Activated naive CD4-positive, alpha-beta T cell treated with Interleukin-2 at 50 U/mL for 16 hours (primary cell): ENCODE data around the gene AKT3.

Source experiments
- DNase-seq: peaks from one replicate; pipeline ENCODE4 v3.0.0-alpha.2; 2020

Gene AKT3

GRCh38 chr1:243549108-243549507, 300.9 kb downstream of the AKT3 start:
- no peak for DNase-seq

DNA sequence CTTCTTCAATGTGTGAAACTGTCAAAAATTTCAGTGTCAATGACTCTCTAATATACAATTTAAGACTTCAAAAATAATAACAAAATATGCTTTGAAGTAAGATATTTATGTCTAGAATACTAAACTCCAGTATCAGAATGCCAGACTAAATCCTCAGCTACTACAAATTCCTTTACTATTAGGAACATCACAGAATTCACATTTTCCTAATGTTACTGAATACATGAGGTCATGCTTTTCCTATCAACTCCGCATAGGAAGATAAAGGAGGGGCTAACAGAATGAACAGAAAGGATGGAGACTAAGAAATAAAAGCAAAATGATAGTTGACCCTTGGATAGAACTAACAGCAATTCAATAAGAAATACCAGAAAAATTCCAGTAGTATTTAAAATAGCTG, 301.5 kb downstream of the AKT3 start:
- no peak for DNase-seq

DNA sequence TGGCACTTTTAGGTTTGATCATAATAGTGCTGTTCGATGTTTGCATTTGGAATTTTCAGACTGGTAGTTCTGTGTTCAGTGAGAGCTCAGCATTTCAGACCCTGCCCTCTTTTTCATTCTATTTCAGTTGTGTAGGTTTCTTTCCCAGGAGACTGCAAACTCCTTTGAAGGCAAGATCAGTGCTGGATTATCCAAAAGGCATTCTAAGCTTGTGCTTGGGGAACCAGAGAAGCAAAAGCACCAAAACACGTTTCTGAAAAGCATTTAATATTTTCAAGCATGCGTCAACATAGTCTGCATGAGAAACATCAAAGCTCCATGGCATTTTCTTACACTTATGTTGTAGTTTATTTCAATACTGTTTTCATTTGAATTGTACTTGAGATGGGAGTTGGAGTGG, 302.2 kb downstream of the AKT3 start:
- no peak for DNase-seq

- DNase-seq, result no peak
Measured at GRCh38 chr1:243546457-243546856, 303.6 kb downstream of the AKT3 start.

DNA sequence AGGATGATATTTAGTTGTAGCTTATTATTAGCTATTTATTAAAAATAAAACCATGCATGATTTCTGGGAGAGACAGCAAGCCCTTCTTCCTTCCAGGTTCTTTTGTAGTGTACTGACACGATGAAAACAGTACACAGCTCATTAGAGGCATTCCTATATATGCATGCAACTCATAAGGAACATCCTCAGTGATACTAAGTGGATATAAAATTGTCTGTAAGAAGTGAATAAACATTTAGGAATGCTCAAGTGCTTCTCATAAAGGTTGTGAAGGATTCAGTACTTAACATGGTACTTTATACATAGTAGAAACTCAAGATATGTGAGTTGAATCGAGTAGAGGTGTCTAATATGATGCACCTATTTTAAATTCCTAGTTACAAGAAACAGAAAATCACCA, 306.5 kb downstream of the AKT3 start:
- no peak for DNase-seq

DNA sequence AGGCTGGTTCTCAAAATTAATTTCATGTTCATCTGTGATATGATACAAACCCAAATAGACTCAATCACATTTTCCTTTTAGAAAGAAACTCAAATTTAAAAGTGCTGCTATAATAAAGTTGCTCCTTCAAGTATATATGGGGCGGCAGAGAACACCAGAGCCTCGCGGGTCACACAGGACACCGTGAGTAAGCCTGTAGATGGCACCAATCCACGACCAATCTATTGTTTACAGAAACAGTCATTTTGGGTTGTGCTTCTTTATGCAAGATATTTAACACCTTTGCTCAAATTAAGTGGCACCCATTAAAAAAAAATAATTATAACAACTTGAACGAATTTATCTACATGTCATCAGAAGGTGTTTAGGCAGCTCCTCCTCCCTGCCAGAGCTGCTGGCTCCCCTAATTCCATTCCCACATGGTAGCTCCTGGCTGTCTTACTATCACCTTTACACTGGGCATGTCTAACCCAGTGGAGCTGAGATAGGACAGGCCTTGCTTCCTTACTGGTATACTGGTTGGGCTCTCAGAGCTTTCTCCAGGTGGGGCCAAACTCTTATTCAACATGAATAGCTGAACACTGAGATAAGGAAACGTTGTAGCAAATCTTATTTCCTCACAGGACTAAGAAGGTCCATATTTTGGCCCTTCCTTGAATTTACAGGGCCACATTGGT, 307.2 kb downstream of the AKT3 start:
- DNase-seq, result no peak

DNA sequence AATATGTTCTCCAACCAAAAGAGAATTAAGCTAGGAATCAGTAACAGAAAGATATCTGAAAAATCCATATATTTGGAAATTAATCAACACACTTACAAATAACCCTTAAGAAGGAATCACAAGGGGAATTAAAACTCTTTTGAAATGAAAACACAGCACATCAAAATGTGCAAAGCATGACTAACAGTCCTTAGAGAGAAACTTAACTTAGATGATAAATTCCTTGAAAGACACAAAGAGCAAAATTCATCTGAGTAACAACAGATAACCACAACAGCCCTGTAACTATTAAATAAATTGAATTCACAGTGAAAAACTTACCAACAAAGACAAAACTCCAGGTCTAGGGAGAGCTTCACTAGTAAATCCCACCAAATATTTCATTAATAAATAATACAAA, 310.4 kb downstream of the AKT3 start:
- DNase-seq, result no peak

DNA sequence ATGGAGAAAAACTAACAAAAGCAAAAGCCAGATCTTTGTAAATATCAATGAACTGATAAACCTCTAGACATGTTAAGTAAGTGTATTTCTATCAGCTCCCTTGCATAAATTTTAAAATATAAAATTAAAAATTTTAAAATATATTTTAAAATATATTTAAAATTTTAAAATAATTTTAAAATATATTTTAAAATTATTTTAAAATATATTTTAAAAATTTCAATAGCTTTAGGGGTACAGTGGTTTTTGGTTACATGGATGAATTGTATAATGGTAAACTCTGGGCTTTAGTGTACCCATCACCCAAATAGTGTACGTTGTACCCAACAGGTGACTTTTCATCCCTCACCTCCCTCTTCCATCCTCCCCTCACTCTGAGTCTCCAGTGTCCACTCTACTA, 315.0 kb downstream of the AKT3 start:
- DNase-seq, result no peak

DNA sequence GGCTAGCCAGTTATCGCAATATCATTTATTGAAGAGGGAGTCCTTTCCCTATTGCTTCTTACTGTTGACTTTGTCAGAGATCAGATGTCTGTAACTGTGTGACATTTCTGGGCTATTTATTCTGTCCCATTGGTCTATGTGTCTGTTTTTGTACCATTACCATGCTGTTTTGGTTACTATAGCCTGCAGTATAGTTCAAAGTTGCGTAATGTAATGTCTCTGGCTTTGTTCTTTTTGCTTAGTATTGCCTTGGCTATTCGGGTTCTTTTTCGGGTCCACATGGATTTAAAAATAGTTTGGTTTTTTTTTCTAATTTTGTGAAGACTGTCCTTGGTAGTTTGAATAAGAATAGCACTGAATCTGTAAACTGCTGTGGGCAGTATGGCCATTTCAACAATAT, 320.5 kb downstream of the AKT3 start:
- DNase-seq, result no peak

GRCh38 chr1:243528459-243529121, 321.5 kb downstream of the AKT3 start:
- no peak for DNase-seq

GRCh38 chr1:243526180-243526579, 323.9 kb downstream of the AKT3 start:
- no peak for DNase-seq

DNA sequence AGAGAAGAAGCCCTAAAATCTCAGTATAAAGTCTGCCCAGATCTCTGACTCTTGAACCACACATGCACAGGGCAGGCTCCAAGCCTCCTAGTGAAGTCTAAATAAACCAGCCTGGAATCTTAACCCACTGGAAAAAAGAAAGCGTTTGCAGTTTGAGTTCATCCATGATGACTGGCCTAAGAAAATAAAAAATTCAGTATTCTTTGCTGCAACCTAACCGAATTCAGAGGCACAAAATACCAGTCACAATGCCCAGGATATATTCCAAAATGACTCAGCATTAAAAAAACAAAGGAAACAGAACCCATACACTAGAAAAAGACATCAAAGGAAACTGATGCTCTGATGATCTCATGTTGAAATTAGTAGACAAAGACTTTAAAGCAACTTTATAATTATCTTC, 325.0 kb downstream of the AKT3 start:
- DNase-seq, result no peak

GRCh38 chr1:243523766-243524165, 326.3 kb downstream of the AKT3 start:
- no peak for DNase-seq

GRCh38 chr1:243520831-243521230, 329.2 kb downstream of the AKT3 start:
- DNase-seq, result no peak

GRCh38 chr1:243514927-243515326, 335.1 kb downstream of the AKT3 start:
- DNase-seq, result no peak

- no peak for DNase-seq
Measured at GRCh38 chr1:243513726-243514491, 336.1 kb downstream of the AKT3 start.

- DNase-seq, result no peak
Measured at GRCh38 chr1:243510928-243511327, 339.1 kb downstream of the AKT3 start.

- DNase-seq, result no peak
Measured at GRCh38 chr1:243508943-243509342, 341.1 kb downstream of the AKT3 start.

GRCh38 chr1:243508303-243508713, 341.7 kb downstream of the AKT3 start:
- DNase-seq, result no peak

- DNase-seq, result no peak
Measured at GRCh38 chr1:243507672-243508302, 342.3 kb downstream of the AKT3 start.

GRCh38 chr1:243507001-243507671, 342.9 kb downstream of the AKT3 start:
- no peak for DNase-seq

DNA sequence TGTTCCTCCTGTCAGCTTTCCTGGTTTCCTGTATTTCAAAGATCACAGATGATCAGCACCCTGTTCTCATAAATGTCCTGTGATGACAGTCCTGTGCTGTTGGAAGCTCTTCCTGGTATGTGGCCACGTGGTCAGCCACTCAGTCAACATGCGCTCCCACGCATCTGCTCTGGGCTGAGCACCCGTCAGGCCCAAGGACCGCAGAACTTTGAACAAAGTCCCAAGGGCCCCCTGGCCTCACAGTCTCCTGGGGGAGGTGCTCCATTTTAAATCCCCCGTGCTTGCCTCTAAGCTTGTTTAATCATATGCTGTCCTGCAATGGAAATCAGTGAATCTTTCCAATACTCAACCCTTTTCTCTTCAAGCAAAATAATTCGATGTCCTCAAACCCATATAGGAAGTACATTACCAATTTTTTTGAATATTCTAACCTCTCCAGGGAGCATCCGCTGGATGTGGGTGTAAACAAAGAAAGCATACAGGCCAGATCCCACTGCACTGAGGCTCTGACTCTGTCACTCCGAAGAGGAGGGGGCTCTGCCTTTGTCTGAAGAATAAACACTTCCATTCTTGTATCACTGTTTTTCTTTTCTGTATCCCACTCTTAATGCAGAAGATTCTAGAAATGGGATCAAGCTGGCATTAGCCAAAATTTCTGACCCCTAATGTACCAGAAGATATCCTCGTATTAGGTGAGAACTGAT, 343.9 kb downstream of the AKT3 start:
- DNase-seq, result no peak
